HepG2 (cell line): ENCODE data around the gene SMAD1. TPM values are rescaled to one million over a fixed set of nuclear protein-coding genes. Genes with fewer than 3 reads are reported as not detected.

Experiments used
- ARNT2 ChIP-seq: sonication (generic); formaldehyde crosslinking; IDR thresholded peaks from 2 replicates; pipeline ENCODE4 v1.8.0; 2022; ENCODE audit warnings: mild to moderate bottlenecking, low read depth, missing genetic modification reagents, moderate library complexity
- ATF7 ChIP-seq, 2 experiments: fragments of 450-650 bp in 1 of 2; sonication (generic) in 1 of 2; formaldehyde crosslinking in 1 of 2; IDR thresholded peaks; 2 replicates each; pipeline versions ENCODE4 v1.4.0 to v1.6.1; 2016 to 2020; ENCODE audit warnings: antibody characterized with exemption in 1 of 2, mild to moderate bottlenecking in 1 of 2, missing genetic modification reagents in 1 of 2
- DMTF1 ChIP-seq: sonication (generic); formaldehyde crosslinking; IDR thresholded peaks from 2 replicates; pipeline ENCODE4 v1.4.0; 2020; ENCODE audit warnings: mild to moderate bottlenecking, missing genetic modification reagents
- MLX ChIP-seq: IDR thresholded peaks from 2 replicates; pipeline ENCODE4 v1.6.1; 2016
- PRDM15 ChIP-seq: sonication (generic); formaldehyde crosslinking; IDR thresholded peaks from 2 replicates; pipeline ENCODE4 v1.4.0; 2020; ENCODE audit warnings: missing genetic modification reagents
- TEF ChIP-seq: sonication (generic); formaldehyde crosslinking; IDR thresholded peaks from 2 replicates; pipeline ENCODE4 v1.5.0; 2020; ENCODE audit warnings: missing genetic modification reagents
- ZBTB40 ChIP-seq, 2 experiments: fragments of 450-650 bp in 1 of 2; sonication (generic) in 1 of 2; formaldehyde crosslinking in 1 of 2; IDR thresholded peaks; 2 replicates each; pipeline versions ENCODE4 v1.6.1 to v1.8.0; 2016 to 2022; ENCODE audit warnings: antibody characterized with exemption in 1 of 2, mild to moderate bottlenecking in 1 of 2, missing genetic modification reagents in 1 of 2
- ZNF546 ChIP-seq: sonication (generic); formaldehyde crosslinking; conservative IDR thresholded peaks from 2 replicates; pipeline ENCODE4 v1.8.1; 2023; ENCODE audit warnings: mild to moderate bottlenecking, missing genetic modification reagents
- ZNF660 ChIP-seq: sonication (generic); formaldehyde crosslinking; IDR thresholded peaks from 2 replicates; pipeline ENCODE4 v1.5.1; 2020; ENCODE audit warnings: mild to moderate bottlenecking, low read depth, missing genetic modification reagents, borderline replicate concordance
- ZNF841 ChIP-seq: sonication (generic); formaldehyde crosslinking; IDR thresholded peaks from 2 replicates; pipeline ENCODE4 v1.8.1; 2023; ENCODE audit warnings: missing genetic modification reagents, borderline replicate concordance
- polyA plus RNA-seq, 8 experiments: library from polyadenylated mRNA; depleted of rRNA in 3 of 8; stranded (reverse) in 7 of 8; unstranded in 1 of 8; fragments of >200 nt; fragmentation: Illumina TruSeq in 4 of 8; extraction: Trizol in 4 of 8; gene quantifications; 2 replicates each; pipeline versions ENCODE4 v1.2.1 to v1.2.3, GENCODE V29; 2011 to 2016; ENCODE audit warnings: low read depth in 4 of 8, missing spikeins in 1 of 8, mixed read lengths in 1 of 8; ENCODE audit not compliant: insufficient read depth in 1 of 8
- total RNA-seq, 5 experiments: library from RNA; depleted of rRNA; stranded (reverse); fragments of >200 nt; fragmentation: Illumina TruSeq; extraction: Trizol; gene quantifications; 2 replicates each; pipeline ENCODE4 v1.2.3, GENCODE V29; 2016; ENCODE audit warnings: low read depth in 1 of 5

Gene SMAD1
- total and polyA plus RNA-seq, 2 of the 13 experiments (the other 11 are each of a cell fraction or from before 2014, with no cell fraction given), result 12.7 to 16.6 TPM

- no peak for TF ChIP-seq ZBTB40 (IDR thresholded peaks at IDR 0.05)
- TF ChIP-seq ZBTB40 (CRISPR knock-in tag; IDR thresholded peaks at IDR 0.05), result no peak
- no peak for TF ChIP-seq DMTF1 (CRISPR knock-in tag)
- no peak for TF ChIP-seq ZNF841
- TF ChIP-seq ARNT2, result no peak
- TF ChIP-seq TEF (CRISPR knock-in tag), result no peak
- no peak for TF ChIP-seq MLX (CRISPR knock-in tag)
- TF ChIP-seq PRDM15 (CRISPR knock-in tag), result no peak
- no peak for TF ChIP-seq ATF7 (IDR thresholded peaks at IDR 0.05)
- TF ChIP-seq ATF7 (CRISPR knock-in tag; IDR thresholded peaks at IDR 0.05), result no peak
- no peak for TF ChIP-seq ZNF546
- no peak for TF ChIP-seq ZNF660 (CRISPR knock-in tag)
These were observed 52.3 kb downstream of the SMAD1 start (continued) for GRCh38 chr4:145533961-145534360.
